Ovary (tissue), 9 donors: ENCODE data around the gene CFAP69. TPM values are rescaled to one million over a fixed set of nuclear protein-coding genes. Genes with fewer than 3 reads are reported as not detected.

Source experiments
- DNase-seq, 5 donors: peaks; one replicate each; pipeline ENCODE4 v3.0.0-alpha.2; 2019 to 2020
- H3K27ac ChIP-seq, 2 donors: fragments of 200-600 bp; one replicate each; pipeline versions ENCODE4 v1.5.1 to v1.8.0; 2019 to 2022
- H3K27me3 ChIP-seq: fragments of 200-600 bp; one replicate; pipeline ENCODE4 v1.8.0; 2022
- H3K36me3 ChIP-seq: fragments of 200-600 bp; sonication (generic); one replicate; pipeline ENCODE4 v1.5.1; 2019
- H3K4me1 ChIP-seq: one replicate; pipeline ENCODE4 v1.8.1; 2013; ENCODE audit warnings: mild to moderate bottlenecking, moderate library complexity; ENCODE audit not compliant: insufficient read depth
- H3K4me3 ChIP-seq: fragments of 200-600 bp; sonication (generic); one replicate; pipeline ENCODE4 v1.5.1; 2017
- H3K9me3 ChIP-seq, 2 donors: fragments of 200-600 bp in 1 of 2; sonication (generic) in 1 of 2; one replicate each; pipeline versions ENCODE4 v1.5.1 to v1.8.1; 2013 to 2019; ENCODE audit warnings: mild to moderate bottlenecking in 1 of 2, moderate library complexity in 1 of 2
- EP300 ChIP-seq: sonication (generic); formaldehyde crosslinking; IDR thresholded peaks from one replicate; pipeline ENCODE4 v1.6.1; 2017; ENCODE audit warnings: antibody characterized with exemption
- POLR2A ChIP-seq: fragments of 450-650 bp; IDR thresholded peaks from one replicate; pipeline ENCODE4 v1.6.1; 2017; ENCODE audit warnings: antibody characterized with exemption, mild to moderate bottlenecking, moderate library complexity
- WGBS, 3 donors: extraction: QIAGEN DNeasy Blood & Tissue Kit in 1 of 3; methylation state at CpG; one replicate each; pipeline versions ENCODE4 v1.1.5 to v1.1.7; 2013 to 2017; 5-methylcytosine and 5-hydroxymethylcytosine counted together
- intact Hi-C, 4 donors: fragments of 100-400 bp; cut with DNase I; formaldehyde crosslinking; loops; one replicate each; pipeline versions ENCODE4 v1.11.0 to v1.15.1; 2022 to 2023
- polyA plus RNA-seq, 2 donors: library from polyadenylated mRNA; stranded (reverse); fragments of 200-250 nt in 1 of 2; fragments of 350-450 nt in 1 of 2; fragmentation: Illumina TruSeq in 1 of 2; extraction: RNeasy Lipid Tissue Mini Kit (QIAGEN cat#74804) in 1 of 2; gene quantifications; one replicate each; pipeline ENCODE4 v1.2.3, GENCODE V29; 2013 to 2014
- total RNA-seq, 7 donors: library from RNA; depleted of rRNA in 2 of 7; stranded (reverse); fragments of >200 nt in 2 of 7; fragmentation: NEBNext Ultra II Directional in 3 of 7; extraction: Animal tissue kit (Norgen Biotek cat#: 25700) in 3 of 7; gene quantifications; one replicate each; pipeline versions ENCODE4 v1.1.0 to v1.2.4, GENCODE V29; 2016 to 2023
- TF ChIP-seq, protein P1 (sequence below), 3 donors: fragments of 450-650 bp in 2 of 3; fragments of 200-600 bp in 1 of 3; IDR thresholded peaks; one replicate each; pipeline versions ENCODE4 v1.5.1 to v1.8.0; 2016 to 2022; ENCODE audit warnings: antibody characterized with exemption in 3 of 3, mild to moderate bottlenecking in 1 of 3
- donor health status: DM: no; HTN: no; CAD: no; lungs with moderate emphysema.
- donor health status: DM: no; HTN: no; CAD: no.
- donor health status: Bipolar disorder and iron deficiency.
- donor health status: DM: yes; HTN: yes; CAD: no.
- donor health status: DM: no; HTN: no; CAD: no.
- donor health status: DM: yes; HTN: yes; CAD: no.

Gene CFAP69
- total and polyA plus RNA-seq, 9 donors, result 3.1 to 37.9 (median 10.6) TPM

DNA sequence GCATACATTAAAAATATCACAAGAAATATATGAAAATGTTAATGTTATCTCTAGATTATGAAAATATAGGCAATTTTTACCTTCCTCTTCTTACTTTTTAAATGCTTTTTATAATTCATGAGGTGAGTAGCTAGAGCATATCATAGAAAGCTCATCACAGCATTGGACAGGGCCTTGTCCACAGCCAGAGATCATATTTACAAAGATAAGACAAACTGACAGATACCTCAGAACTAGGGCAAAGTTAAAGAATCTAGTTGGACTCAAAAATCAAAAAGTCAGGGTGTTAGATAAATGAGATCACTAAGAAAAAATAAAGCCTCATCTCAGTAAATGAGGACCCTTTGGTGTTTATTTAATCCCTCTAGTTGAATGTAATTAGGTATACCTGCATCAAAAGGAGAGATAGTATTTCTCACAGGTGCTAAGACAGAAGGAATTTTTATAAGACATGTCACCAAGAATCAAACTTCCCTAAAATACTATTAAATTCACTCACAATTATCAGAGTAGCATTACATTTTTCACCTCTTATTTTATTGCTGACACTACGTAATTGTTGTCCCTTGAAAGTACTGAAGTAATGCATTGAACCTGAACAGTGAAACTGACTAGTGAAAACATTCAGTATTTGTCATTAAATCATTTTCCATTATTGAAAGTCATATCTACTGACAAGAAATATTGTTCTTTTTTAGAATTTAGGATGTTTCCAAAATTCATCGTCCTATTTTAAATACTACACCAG is 25.6 kb downstream of the CFAP69 start:
- no peaks in the 10 kb centered on the region for H3K4me1 ChIP-seq
- no peak for DNase-seq
- H3K27me3 ChIP-seq, result no peaks in the 10 kb centered on the region
- no peak overlapping the region for H3K27ac ChIP-seq
- TF ChIP-seq, protein P1, sequence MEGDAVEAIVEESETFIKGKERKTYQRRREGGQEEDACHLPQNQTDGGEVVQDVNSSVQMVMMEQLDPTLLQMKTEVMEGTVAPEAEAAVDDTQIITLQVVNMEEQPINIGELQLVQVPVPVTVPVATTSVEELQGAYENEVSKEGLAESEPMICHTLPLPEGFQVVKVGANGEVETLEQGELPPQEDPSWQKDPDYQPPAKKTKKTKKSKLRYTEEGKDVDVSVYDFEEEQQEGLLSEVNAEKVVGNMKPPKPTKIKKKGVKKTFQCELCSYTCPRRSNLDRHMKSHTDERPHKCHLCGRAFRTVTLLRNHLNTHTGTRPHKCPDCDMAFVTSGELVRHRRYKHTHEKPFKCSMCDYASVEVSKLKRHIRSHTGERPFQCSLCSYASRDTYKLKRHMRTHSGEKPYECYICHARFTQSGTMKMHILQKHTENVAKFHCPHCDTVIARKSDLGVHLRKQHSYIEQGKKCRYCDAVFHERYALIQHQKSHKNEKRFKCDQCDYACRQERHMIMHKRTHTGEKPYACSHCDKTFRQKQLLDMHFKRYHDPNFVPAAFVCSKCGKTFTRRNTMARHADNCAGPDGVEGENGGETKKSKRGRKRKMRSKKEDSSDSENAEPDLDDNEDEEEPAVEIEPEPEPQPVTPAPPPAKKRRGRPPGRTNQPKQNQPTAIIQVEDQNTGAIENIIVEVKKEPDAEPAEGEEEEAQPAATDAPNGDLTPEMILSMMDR (IDR thresholded peaks at IDR 0.05), result no peak
- TF ChIP-seq EP300, result no peak
- no peak for TF ChIP-seq POLR2A
- H3K9me3 ChIP-seq, result no peaks in the 10 kb centered on the region
- 95 to 98% (median 97%) methylated on average over 2 of the region's 2 CpGs for WGBS, 3 donors
- no peak overlapping the region for H3K4me3 ChIP-seq
- intact Hi-C loops, result no loop called here
- no peaks in the 10 kb centered on the region for H3K36me3 ChIP-seq

DNA sequence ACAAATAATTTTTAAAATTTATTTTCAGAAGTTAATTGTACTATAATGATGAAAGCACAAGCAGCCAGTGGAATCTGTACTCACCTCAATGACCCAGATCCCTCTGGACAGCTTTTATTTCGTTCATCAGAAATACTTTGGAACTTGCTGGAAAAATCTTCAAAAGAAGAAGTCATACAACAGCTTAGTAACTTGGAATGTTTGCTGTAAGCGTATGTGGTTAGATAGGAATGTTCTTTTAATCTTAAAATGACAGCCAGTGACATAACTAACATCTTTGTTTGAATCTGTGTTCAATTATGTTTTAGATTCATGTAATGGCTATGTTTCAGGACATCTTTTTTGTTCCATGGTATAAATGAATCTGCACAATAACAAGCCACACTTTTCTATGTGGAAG is 26.8 kb downstream of the CFAP69 start:
- Histone ChIP-seq H3K36me3 (no peaks in the 10 kb centered on the region), H3K27ac (no peak overlapping the region), H3K9me3 (no peaks in the 10 kb centered on the region), H3K4me3 (no peak overlapping the region), H3K27me3 (no peaks in the 10 kb centered on the region), H3K4me1 (no peaks in the 10 kb centered on the region)
- 63 to 69% (median 66%) methylated on average over 2 of the region's 2 CpGs for WGBS, 3 donors
- intact Hi-C loops, result no loop called here
- TF ChIP-seq EP300, result no peak
- TF ChIP-seq, protein P1 (IDR thresholded peaks at IDR 0.05), result no peak
- no peak for DNase-seq

DNA sequence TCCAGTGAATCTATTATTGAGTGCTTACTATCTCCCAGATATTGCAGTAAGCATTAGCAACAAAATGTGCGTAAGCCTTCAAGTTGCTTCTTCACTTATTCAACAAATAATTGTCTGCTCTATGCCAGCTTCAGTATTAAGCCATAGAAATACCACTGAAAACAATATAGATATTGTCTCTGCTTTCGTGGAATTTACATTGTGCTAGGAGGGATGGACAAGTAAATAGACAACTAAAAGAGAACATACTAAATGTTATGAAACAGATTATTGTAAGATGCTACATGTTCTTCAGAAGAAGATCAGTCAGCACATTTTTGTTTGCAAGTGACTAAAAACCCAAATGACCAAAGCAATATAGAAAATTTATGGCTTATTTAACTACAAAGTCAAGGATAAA is 27.3 kb downstream of the CFAP69 start:
- no peak for DNase-seq
- no peaks in the 10 kb centered on the region for H3K4me1 ChIP-seq
- no peaks in the 10 kb centered on the region for H3K27me3 ChIP-seq
- H3K9me3 ChIP-seq, result no peaks in the 10 kb centered on the region
- intact Hi-C loops, result no loop called here
- H3K36me3 ChIP-seq, result no peaks in the 10 kb centered on the region
- WGBS, 3 donors, result 94 to 96% (median 94%) methylated on average over 2 of the region's 2 CpGs
- H3K27ac ChIP-seq, result no peak overlapping the region
- no peak overlapping the region for H3K4me3 ChIP-seq
- TF ChIP-seq POLR2A (no peak), EP300 (no peak)
- TF ChIP-seq, protein P1 (IDR thresholded peaks at IDR 0.05), result no peak

DNA sequence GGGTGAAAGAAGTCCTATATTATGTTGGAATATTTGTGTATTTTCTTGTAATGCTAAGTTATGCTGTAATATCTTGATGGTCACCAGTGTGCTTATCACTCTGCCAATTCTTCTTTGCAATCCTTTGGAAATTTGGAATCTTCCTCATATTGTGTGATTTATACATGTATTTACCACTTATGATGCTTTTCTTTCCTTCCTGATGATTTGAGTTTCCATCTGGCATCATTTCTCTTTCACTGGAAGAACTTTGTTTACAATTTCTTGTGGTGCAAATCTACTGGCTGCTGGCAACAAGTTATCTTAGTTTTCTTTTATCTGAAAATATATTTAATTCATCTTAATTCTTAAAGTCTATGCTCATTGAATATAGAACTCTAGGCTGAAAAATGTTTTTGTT is 29.2 kb downstream of the CFAP69 start:
- Histone ChIP-seq H3K4me3 (no peak overlapping the region), H3K27me3 (no peaks in the 10 kb centered on the region), H3K36me3 (no peaks in the 10 kb centered on the region), H3K27ac (no peak overlapping the region), H3K4me1 (no peaks in the 10 kb centered on the region), H3K9me3 (no peaks in the 10 kb centered on the region)
- intact Hi-C loops, result no loop called here
- TF ChIP-seq, protein P1 (IDR thresholded peaks at IDR 0.05), result no peak
- no peak for TF ChIP-seq POLR2A
- no peak for TF ChIP-seq EP300
- no peak for DNase-seq
